Fibroblast of skin of left quadriceps (primary cell): ENCODE measurements around the gene C2CD2.
A peak's percentile ranks its signal among the peaks of the same experiment; 100 is the strongest.

Source experiments
- DNase-seq, 2 experiments: peaks; one replicate each; pipeline ENCODE4 v3.0.0-alpha.2; 2013; ENCODE audit warnings: low read depth in 2 of 2

Gene C2CD2

GRCh38 chr21:41888749-41889376, 65.0 kb downstream of the C2CD2 start:
- no peak for DNase-seq

GRCh38 chr21:41887667-41888066, 66.2 kb downstream of the C2CD2 start:
- no peak for DNase-seq

GRCh38 chr21:41886328-41886727, 67.5 kb downstream of the C2CD2 start:
- no peak for DNase-seq

- DNase-seq, result no peak
Measured at GRCh38 chr21:41885341-41886024, 68.3 kb downstream of the C2CD2 start.

GRCh38 chr21:41884501-41885030, 69.3 kb downstream of the C2CD2 start:
- no peak for DNase-seq

GRCh38 chr21:41883582-41883981, 70.2 kb downstream of the C2CD2 start:
- no peak for DNase-seq

GRCh38 chr21:41881051-41881450, 72.8 kb downstream of the C2CD2 start:
- no peak for DNase-seq

- no peak for DNase-seq
Measured at GRCh38 chr21:41880153-41880552, 73.7 kb downstream of the C2CD2 start.

- DNase-seq, result peak; percentile 60 to 72
Measured at GRCh38 chr21:41879190-41879998, 74.4 kb downstream of the C2CD2 start, which contains the start of gene PRDM15. PRDM15 (minus strand) TSS chr21:41879344; CDS start chr21:41860363, 18,981 bp downstream.

- peak; percentile 67 to 71 for DNase-seq
Measured at GRCh38 chr21:41878831-41879189, 75.0 kb downstream of the C2CD2 start.

- peak; percentile 16 to 17 for DNase-seq
Measured at GRCh38 chr21:41877901-41878830, 75.7 kb downstream of the C2CD2 start.

GRCh38 chr21:41876928-41877652, 76.7 kb downstream of the C2CD2 start:
- no peak for DNase-seq

- no peak for DNase-seq
Measured at GRCh38 chr21:41876396-41876795, 77.4 kb downstream of the C2CD2 start.

- DNase-seq, result no peak
Measured at GRCh38 chr21:41875086-41875485, 78.7 kb downstream of the C2CD2 start.

- DNase-seq, result no peak
Measured at GRCh38 chr21:41874611-41875010, 79.2 kb downstream of the C2CD2 start.

- DNase-seq, result no peak
Measured at GRCh38 chr21:41873426-41873825, 80.4 kb downstream of the C2CD2 start.

- no peak for DNase-seq
Measured at GRCh38 chr21:41873005-41873404, 80.8 kb downstream of the C2CD2 start.

- DNase-seq, result no peak
Measured at GRCh38 chr21:41871293-41872030, 82.4 kb downstream of the C2CD2 start.

- no peak for DNase-seq
Measured at GRCh38 chr21:41869771-41870170, 84.0 kb downstream of the C2CD2 start.
